GM12892 (cell line): Measurements from ENCODE around the gene DNAH1.
"Not testable (repeated sequence)": the region's sequence is repeated elsewhere in the genome, so short reads cannot be mapped to it uniquely, and the experiment has no call there.

Source experiments
- DNase-seq: peaks from one replicate; pipeline ENCODE4 v3.0.0; 2011; ENCODE audit not compliant: insufficient read length
- FAIRE-seq: peaks from 2 replicates; lab custom pipeline; 2011; peaks lifted over from hg19 to GRCh38; lab: Jason Lieb, UNC
- POLR2A ChIP-seq: IDR thresholded peaks from 2 replicates; pipeline ENCODE4 v1.6.1; 2011; ENCODE audit warnings: low read depth, low read length, control low read depth
- POLR2AphosphoS5 ChIP-seq: IDR thresholded peaks from 2 replicates; pipeline ENCODE4 v1.6.1; 2011; ENCODE audit warnings: low read depth, low read length, control low read depth
- TAF1 ChIP-seq: IDR thresholded peaks from 2 replicates; pipeline ENCODE4 v1.6.1; 2011; ENCODE audit warnings: low read depth, mild to moderate bottlenecking, control low read depth, low read length, borderline replicate concordance

The DNAH1 gene

GRCh38 chr3:52328536-52329080 lies 12.5 kb downstream of the DNAH1 start:
- TF ChIP-seq POLR2AphosphoS5 = no peak
- TF ChIP-seq POLR2A = no peak
- TF ChIP-seq TAF1 = no peak
- FAIRE-seq (no peak), DNase-seq (no peak)

- DNase-seq (no peak), FAIRE-seq (no peak)
- no peak for TF ChIP-seq POLR2A
Measured at GRCh38 chr3:52330194-52330805, 14.2 kb downstream of the DNAH1 start.

GRCh38 chr3:52331091-52331490 lies 15.0 kb downstream of the DNAH1 start:
- no peak for TF ChIP-seq POLR2A
- no peak for FAIRE-seq
- DNase-seq = no peak

DNA sequence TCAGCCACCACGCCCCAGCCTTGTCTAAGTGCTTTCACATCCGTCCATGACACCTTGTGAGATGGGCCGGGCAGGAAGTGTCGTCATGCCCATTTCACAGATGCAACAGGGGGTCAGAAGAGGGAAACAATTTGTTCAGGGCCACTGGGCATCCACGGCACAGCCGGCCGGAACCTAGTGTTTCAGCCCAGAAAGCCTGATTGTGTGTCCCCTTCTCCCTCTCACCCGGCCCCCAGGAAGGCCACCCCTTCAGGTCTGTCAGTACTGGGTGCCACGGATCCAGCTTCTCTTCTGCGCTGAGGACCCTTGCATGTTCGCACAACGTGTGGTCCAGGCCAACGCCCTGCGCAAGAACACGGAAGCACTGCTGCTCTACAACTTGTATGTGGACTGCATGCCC lies 15.8 kb downstream of the DNAH1 start:
- FAIRE-seq = no peak
- TF ChIP-seq TAF1 (no peak), POLR2A (no peak), POLR2AphosphoS5 (no peak)

GRCh38 chr3:52333869-52334557 lies 17.9 kb downstream of the DNAH1 start:
- TF ChIP-seq TAF1 = no peak
- TF ChIP-seq POLR2AphosphoS5 = no peak
- TF ChIP-seq POLR2A = no peak
- FAIRE-seq = no peak
- DNase-seq = no peak

More for the DNA sequence above, 15.8 kb downstream of the DNAH1 start:
- DNase-seq = no peak

DNA sequence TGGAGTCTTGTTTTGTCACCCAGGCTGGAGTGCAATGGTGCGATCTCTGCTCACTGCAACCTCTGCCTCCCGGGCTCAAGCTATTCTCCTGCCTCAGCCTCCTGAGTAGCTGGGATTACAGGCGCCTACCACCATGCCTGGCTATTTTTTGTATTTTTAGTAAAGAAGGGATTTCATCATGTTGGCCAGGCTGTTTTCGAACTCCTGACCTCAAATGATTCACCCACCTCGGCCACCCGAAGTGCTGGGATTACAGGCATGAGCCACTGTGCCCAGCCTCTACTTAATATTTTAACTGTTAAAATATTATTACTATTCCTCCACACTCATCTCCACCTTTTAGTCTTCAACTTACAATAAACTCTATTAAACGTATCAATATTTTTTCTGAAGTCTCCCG lies 22.0 kb downstream of the DNAH1 start:
- DNase-seq, FAIRE-seq: not testable (repeated sequence)

DNA sequence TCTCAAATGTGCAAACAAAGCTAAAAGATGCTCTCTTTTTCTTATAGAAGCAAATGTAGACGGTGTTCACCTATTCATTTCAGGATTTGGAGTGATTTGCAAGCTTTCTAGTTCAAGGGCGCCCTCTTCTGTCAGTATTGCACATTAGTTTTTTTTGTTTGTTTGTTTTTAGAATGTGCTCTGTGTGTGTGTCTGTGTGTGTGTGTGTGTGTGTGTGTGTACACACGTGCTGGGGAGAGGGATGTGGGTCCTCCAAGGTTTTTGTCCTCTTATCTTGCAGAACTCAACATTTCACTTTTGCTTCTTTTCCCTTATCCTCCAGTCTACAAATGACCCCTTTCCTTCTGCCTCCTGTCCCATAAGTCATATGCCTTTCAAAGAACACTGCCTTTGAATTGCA lies 23.5 kb downstream of the DNAH1 start:
- DNase-seq (no peak), FAIRE-seq (peak; percentile 61)
- TF ChIP-seq POLR2AphosphoS5 (no peak), TAF1 (no peak), POLR2A (no peak)

GRCh38 chr3:52341123-52341522 lies 25.0 kb downstream of the DNAH1 start:
- DNase-seq = no peak
- TF ChIP-seq POLR2A (no peak), POLR2AphosphoS5 (no peak), TAF1 (no peak)
- FAIRE-seq = no peak

GRCh38 chr3:52343946-52344600 lies 28.0 kb downstream of the DNAH1 start:
- no peak for TF ChIP-seq POLR2A
- FAIRE-seq = no peak
- no peak for DNase-seq

DNA sequence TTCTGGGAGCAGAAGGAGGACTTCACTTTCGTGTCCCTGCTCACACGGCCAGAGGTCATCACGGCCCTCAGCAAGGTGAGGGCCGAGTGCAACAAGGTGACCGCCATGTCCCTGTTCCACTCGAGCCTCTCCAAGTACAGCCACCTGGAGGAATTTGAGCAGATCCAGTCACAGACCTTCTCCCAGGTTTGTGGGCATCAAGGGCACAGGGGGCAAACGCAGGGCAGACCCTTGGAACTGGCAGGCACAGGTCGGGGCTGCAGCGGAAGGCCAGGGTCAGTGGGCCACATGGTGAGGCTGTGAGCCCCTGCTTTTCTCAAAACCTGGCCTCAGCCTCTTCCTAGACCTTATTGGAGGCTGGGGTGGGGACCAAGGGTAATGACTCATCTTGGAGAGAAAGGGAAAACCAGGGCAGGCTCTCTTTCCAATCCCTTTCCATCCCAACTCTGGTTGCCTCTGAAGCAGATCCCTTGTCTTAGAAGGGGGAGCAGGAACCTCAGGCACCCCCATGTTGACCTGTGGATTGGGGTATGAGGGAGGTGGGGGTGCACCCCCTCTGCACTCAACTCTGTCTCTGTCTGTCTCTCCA lies 29.5 kb downstream of the DNAH1 start:
- TF ChIP-seq TAF1 = no peak
- no peak for TF ChIP-seq POLR2A
- TF ChIP-seq POLR2AphosphoS5 = no peak
- FAIRE-seq = no peak
- DNase-seq = no peak

GRCh38 chr3:52346623-52347530 lies 30.8 kb downstream of the DNAH1 start:
- FAIRE-seq (no peak), DNase-seq (no peak)
- no peak for TF ChIP-seq POLR2AphosphoS5
- no peak for TF ChIP-seq TAF1
- TF ChIP-seq POLR2A = no peak
